ENCODE measurements around the gene UBXN1.

UBXN1 gene

DNA sequence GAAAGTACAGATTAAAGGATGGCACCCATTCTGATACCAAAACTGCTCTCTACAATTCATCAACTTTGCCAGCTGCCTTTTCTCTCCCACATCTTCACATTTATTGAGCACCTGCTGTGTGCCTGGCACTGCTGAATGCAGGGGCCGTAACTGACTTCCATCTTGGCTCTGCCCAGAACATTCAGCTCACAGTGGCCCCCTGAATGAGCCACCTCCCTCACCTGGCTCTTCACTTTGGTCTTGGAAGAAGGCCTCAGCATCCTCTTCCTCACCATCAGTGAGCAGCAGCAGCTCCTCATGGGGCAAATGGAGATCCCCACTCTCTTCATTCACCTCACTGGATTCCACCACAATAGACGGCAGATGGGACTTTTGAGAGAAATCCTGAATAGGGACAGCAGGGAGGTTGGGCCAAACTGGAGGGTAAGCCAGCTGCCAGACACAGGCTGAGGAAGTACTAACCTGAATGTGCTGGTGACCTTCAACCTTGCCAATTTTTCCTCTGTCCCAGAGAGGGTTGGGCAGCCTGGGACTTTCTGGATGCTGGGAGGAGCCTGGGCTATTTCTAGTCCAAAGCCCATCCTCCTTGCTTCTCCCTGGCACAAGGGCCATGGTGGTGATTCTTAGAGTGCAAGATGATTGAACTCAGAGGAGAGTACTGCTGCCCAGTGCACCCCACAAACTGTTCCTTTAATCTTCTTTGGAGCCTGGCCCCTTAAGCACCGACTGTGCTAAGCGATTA, 9.3 kb downstream of the UBXN1 start:
- Histone ChIP-seq H3K4me3 (ENCODE audit: low read length) (no peak overlapping the region), H4K5ac (ENCODE audit: low read length) (no peak overlapping the region), H3K36me3 (ENCODE audit: control insufficient read depth, insufficient read depth, low read length) (no peaks in the 10 kb centered on the region), H2AK5ac (ENCODE audit: low read length) (no peak overlapping the region), H4K8ac (ENCODE audit: low read depth, low read length) (no peak overlapping the region), H3K4me2 (ENCODE audit: low read length) (no peak overlapping the region), H3K4me1 (ENCODE audit: control insufficient read depth, low read depth, low read length) (no peaks in the 10 kb centered on the region), H2BK15ac (replicated peaks; ENCODE audit: low read depth) (no peak overlapping the region), H3K56ac (ENCODE audit: low read length) (peak overlapping the region; percentile 30), H3K9ac (ENCODE audit: low read length) (peak overlapping the region; percentile 19), H3K79me1 (ENCODE audit: low read length) (peaks cover 13% of the 10 kb centered on the region), H3K27ac (ENCODE audit: low read depth, low read length) (no peak overlapping the region), H3K23ac (ENCODE audit: low read length) (no peak overlapping the region), H2BK120ac (ENCODE audit: low read depth, low read length) (no peak overlapping the region), H3K79me2 (ENCODE audit: control insufficient read depth, insufficient read depth, low read length) (peaks cover 28% of the 10 kb centered on the region), H3K18ac (ENCODE audit: low read length) (no peak overlapping the region), H3K4ac (ENCODE audit: low read depth, low read length) (no peak overlapping the region), H2BK5ac (ENCODE audit: low read length) (no peak overlapping the region), H3K27me3 (ENCODE audit: insufficient read depth, low read length, poor library complexity) (no peaks in the 10 kb centered on the region)
- WGBS (ENCODE audit: extremely low coverage, insufficient coverage, low lambda C conversion rate), result no CpG with 5 or more reads among the region's 4 CpGs
- DNase-seq, result peak; percentile 52

DNA sequence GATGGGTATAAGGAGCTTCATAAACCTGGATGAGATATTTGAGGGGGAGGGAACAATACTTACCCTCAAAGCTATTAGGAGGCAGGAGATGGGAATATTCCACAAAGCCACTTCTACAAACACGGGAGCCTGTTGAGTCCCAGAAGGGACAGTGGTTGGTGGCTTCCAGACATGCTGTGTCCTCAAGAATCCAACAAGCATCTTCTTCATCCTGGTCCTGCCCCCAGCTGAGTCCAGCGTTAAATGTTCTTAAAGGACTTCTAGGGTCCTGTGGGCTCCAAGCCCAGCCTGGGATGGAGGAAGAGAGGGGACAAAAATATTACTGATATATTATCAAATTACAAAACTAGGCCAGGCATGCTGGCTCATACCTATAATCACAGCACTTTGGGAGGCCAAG, 11.4 kb downstream of the UBXN1 start:
- H3K56ac ChIP-seq (ENCODE audit: low read length), result no peak overlapping the region
- H3K27me3 ChIP-seq (ENCODE audit: insufficient read depth, low read length, poor library complexity), result no peaks in the 10 kb centered on the region
- no peak overlapping the region for H3K23ac ChIP-seq (ENCODE audit: low read length)
- H2BK120ac ChIP-seq (ENCODE audit: low read depth, low read length), result no peak overlapping the region
- H3K4me3 ChIP-seq (ENCODE audit: low read length), result no peak overlapping the region
- H4K5ac ChIP-seq (ENCODE audit: low read length), result no peak overlapping the region
- H3K79me2 ChIP-seq (ENCODE audit: control insufficient read depth, insufficient read depth, low read length), result peaks cover 33% of the 10 kb centered on the region
- peak overlapping the region; percentile 96 for H3K9ac ChIP-seq (ENCODE audit: low read length)
- DNase-seq, result no peak
- no CpG with 5 or more reads among the region's 2 CpGs for WGBS (ENCODE audit: extremely low coverage, insufficient coverage, low lambda C conversion rate)
- no peak overlapping the region for H3K4ac ChIP-seq (ENCODE audit: low read depth, low read length)
- H3K79me1 ChIP-seq (ENCODE audit: low read length), result peaks cover 13% of the 10 kb centered on the region
- no peak overlapping the region for H3K4me2 ChIP-seq (ENCODE audit: low read length)
- H3K36me3 ChIP-seq (ENCODE audit: control insufficient read depth, insufficient read depth, low read length), result peaks cover 1% of the 10 kb centered on the region
- no peak overlapping the region for H3K27ac ChIP-seq (ENCODE audit: low read depth, low read length)
- no peak overlapping the region for H2BK15ac ChIP-seq (replicated peaks; ENCODE audit: low read depth)
- H2AK5ac ChIP-seq (ENCODE audit: low read length), result no peak overlapping the region
- no peaks in the 10 kb centered on the region for H3K4me1 ChIP-seq (ENCODE audit: control insufficient read depth, low read depth, low read length)
- no peak overlapping the region for H3K18ac ChIP-seq (ENCODE audit: low read length)
- H4K8ac ChIP-seq (ENCODE audit: low read depth, low read length), result no peak overlapping the region
- no peak overlapping the region for H2BK5ac ChIP-seq (ENCODE audit: low read length)

DNA sequence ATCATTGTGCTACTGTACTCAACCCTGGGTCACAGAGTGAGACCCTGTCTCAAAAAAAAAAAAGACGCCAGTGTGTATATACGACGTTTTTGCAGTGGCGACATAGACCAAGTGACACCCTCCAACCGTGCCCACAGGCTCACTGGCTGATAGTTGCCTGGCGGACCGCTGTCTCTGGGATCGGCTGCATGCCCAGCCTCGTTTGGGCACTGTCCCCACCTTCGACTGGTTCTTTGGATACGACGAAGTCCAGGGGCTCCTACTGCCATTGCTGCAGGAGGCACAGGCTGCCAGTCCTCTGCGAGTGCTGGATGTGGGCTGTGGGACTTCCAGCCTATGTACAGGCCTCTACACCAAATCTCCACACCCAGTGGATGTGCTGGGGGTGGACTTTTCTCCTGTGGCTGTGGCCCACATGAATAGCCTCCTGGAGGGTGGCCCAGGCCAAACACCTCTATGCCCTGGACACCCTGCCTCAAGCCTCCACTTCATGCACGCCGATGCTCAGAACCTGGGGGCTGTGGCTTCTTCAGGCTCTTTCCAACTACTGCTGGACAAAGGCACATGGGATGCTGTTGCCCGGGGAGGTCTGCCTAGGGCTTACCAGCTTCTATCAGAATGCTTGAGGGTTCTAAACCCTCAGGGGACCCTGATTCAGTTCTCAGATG, 12.5 kb downstream of the UBXN1 start:
- Histone ChIP-seq H2BK120ac (ENCODE audit: low read depth, low read length) (no peak overlapping the region), H3K79me1 (ENCODE audit: low read length) (peaks cover 15% of the 10 kb centered on the region), H3K56ac (ENCODE audit: low read length) (peak overlapping the region; percentile 96), H3K18ac (ENCODE audit: low read length) (no peak overlapping the region), H4K8ac (ENCODE audit: low read depth, low read length) (no peak overlapping the region), H3K79me2 (ENCODE audit: control insufficient read depth, insufficient read depth, low read length) (peaks cover 33% of the 10 kb centered on the region), H3K27me3 (ENCODE audit: insufficient read depth, low read length, poor library complexity) (no peaks in the 10 kb centered on the region), H2AK5ac (ENCODE audit: low read length) (no peak overlapping the region), H3K4me3 (ENCODE audit: low read length) (peak overlapping the region; percentile 80), H3K27ac (ENCODE audit: low read depth, low read length) (peak overlapping the region; percentile 25), H3K23ac (ENCODE audit: low read length) (peak overlapping the region; percentile 54), H2BK5ac (ENCODE audit: low read length) (peak overlapping the region; percentile 18), H2BK15ac (replicated peaks; ENCODE audit: low read depth) (no peak overlapping the region), H3K9ac (ENCODE audit: low read length) (peak overlapping the region; percentile 96), H3K36me3 (ENCODE audit: control insufficient read depth, insufficient read depth, low read length) (peaks cover 4% of the 10 kb centered on the region), H3K4ac (ENCODE audit: low read depth, low read length) (peak overlapping the region; percentile 38), H4K5ac (ENCODE audit: low read length) (no peak overlapping the region), H3K4me2 (ENCODE audit: low read length) (peak overlapping the region; percentile 69), H3K4me1 (ENCODE audit: control insufficient read depth, low read depth, low read length) (no peaks in the 10 kb centered on the region)
- no peak for DNase-seq
- WGBS (ENCODE audit: extremely low coverage, insufficient coverage, low lambda C conversion rate), result no CpG with 5 or more reads among the region's 16 CpGs

DNA sequence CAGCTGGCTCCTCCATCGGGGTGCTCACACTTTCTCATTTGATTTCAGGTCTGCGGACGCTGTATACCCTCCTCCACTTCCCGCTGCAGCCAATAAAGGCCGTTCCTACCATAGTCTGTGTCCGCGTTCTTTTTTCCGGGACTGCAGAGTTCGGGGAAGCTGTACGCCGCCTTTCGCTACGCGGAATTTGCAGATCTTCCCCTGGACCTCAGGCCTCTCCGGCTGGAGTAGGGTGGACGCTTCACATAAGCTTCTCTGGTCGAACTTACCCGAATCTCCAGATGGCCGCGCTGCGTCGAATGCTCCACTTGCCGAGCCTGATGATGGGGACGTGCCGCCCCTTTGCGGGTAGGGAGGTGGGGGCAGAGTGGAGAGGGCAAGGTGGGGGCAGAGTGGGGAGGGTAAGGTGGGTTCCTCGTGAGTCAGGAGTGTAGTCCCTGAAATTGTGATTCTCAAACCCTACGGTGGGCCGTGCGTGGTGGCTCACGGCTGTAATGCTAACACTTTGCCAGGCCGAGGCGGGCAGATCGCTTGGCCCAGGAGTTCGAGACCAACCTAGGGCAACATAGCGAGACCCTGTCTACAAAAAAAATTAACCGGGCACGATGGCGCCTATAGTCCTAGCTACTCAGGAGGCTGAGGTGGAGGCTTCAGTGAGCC, 13.1 kb downstream of the UBXN1 start:
- H3K79me1 ChIP-seq (ENCODE audit: low read length), result peaks cover 15% of the 10 kb centered on the region
- peak overlapping the region; percentile 54 for H3K23ac ChIP-seq (ENCODE audit: low read length)
- peak overlapping the region; percentile 96 for H3K9ac ChIP-seq (ENCODE audit: low read length)
- peak overlapping the region; percentile 7 for H2BK120ac ChIP-seq (ENCODE audit: low read depth, low read length)
- H3K18ac ChIP-seq (ENCODE audit: low read length), result peak overlapping the region; percentile 94
- H2AK5ac ChIP-seq (ENCODE audit: low read length), result peak overlapping the region; percentile 20
- DNase-seq, result peak; percentile 57
- H3K56ac ChIP-seq (ENCODE audit: low read length), result peak overlapping the region; percentile 96
- H3K27me3 ChIP-seq (ENCODE audit: insufficient read depth, low read length, poor library complexity), result no peaks in the 10 kb centered on the region
- H4K8ac ChIP-seq (ENCODE audit: low read depth, low read length), result peak overlapping the region; percentile 42
- peak overlapping the region; percentile 80 for H3K4me3 ChIP-seq (ENCODE audit: low read length)
- peak overlapping the region; percentile 48 for H2BK5ac ChIP-seq (ENCODE audit: low read length)
- H3K79me2 ChIP-seq (ENCODE audit: control insufficient read depth, insufficient read depth, low read length), result peaks cover 33% of the 10 kb centered on the region
- H4K5ac ChIP-seq (ENCODE audit: low read length), result no peak overlapping the region
- H3K4me2 ChIP-seq (ENCODE audit: low read length), result peak overlapping the region; percentile 69
- no peaks in the 10 kb centered on the region for H3K4me1 ChIP-seq (ENCODE audit: control insufficient read depth, low read depth, low read length)
- no peak overlapping the region for H2BK15ac ChIP-seq (replicated peaks; ENCODE audit: low read depth)
- H3K4ac ChIP-seq (ENCODE audit: low read depth, low read length), result peak overlapping the region; percentile 95
- peaks cover 4% of the 10 kb centered on the region for H3K36me3 ChIP-seq (ENCODE audit: control insufficient read depth, insufficient read depth, low read length)
- peak overlapping the region; percentile 73 for H3K27ac ChIP-seq (ENCODE audit: low read depth, low read length)
- no CpG with 5 or more reads among the region's 39 CpGs for WGBS (ENCODE audit: extremely low coverage, insufficient coverage, low lambda C conversion rate)

DNA sequence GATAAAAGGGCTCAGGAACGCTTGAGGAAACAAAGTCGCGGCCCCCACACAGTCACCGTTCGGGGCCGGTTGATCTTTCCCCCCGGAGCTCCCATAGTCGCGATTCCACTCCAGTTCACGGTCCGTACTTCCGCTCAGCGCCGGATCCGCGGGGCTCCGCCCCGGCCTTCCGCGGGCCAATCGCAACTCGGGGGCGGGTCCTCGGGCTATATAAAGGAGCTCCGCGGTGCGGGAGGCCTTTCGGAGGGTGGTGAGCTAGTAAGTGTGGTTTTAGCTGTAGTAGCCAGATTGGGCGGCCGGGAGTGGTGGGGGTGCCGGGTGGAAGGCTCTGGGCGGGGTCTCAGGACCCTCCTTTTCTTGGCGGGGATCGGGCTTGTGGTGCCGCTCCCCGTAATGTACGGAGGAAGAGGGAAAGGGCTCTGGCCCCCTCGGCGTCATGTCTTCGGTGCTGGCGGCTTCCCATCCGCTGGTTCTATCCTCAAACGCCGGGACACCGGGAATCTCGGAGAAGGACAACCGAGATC, 13.7 kb downstream of the UBXN1 start, which contains the start of the genes C11orf98 and CSKMT:
Gene C11orf98, minus strand, starts transcription at position 136 of the 524 bp plus-strand sequence. Its CDS starts 41 bp downstream, at position 95.
Gene CSKMT, plus strand, starts transcription at position 238 of the 524 bp plus-strand sequence. CDS start 568 bp downstream, outside the sequence.
- WGBS (ENCODE audit: extremely low coverage, insufficient coverage, low lambda C conversion rate), result no CpG with 5 or more reads among the region's 47 CpGs

More for the DNA sequence above, 13.7 kb downstream of the UBXN1 start, which contains the start of the genes C11orf98 and CSKMT:
- Histone ChIP-seq H3K36me3 (ENCODE audit: control insufficient read depth, insufficient read depth, low read length) (peaks cover 4% of the 10 kb centered on the region), H3K4me3 (ENCODE audit: low read length) (peak within 1 kb of the TSS; percentile 98), H2BK15ac (replicated peaks; ENCODE audit: low read depth) (no peak within 1 kb of the TSS), H3K27me3 (ENCODE audit: insufficient read depth, low read length, poor library complexity) (no peaks in the 10 kb centered on the region), H3K4me1 (ENCODE audit: control insufficient read depth, low read depth, low read length) (no peaks in the 10 kb centered on the region), H3K4ac (ENCODE audit: low read depth, low read length) (peak within 1 kb of the TSS; percentile 98), H3K23ac (ENCODE audit: low read length) (peak within 1 kb of the TSS; percentile 94), H4K5ac (ENCODE audit: low read length) (no peak within 1 kb of the TSS), H2BK120ac (ENCODE audit: low read depth, low read length) (peak within 1 kb of the TSS; percentile 55), H3K4me2 (ENCODE audit: low read length) (peak within 1 kb of the TSS; percentile 69), H2BK5ac (ENCODE audit: low read length) (peak within 1 kb of the TSS; percentile 63), H2AK5ac (ENCODE audit: low read length) (peak within 1 kb of the TSS; percentile 20), H3K27ac (ENCODE audit: low read depth, low read length) (peak within 1 kb of the TSS; percentile 99), H3K79me2 (ENCODE audit: control insufficient read depth, insufficient read depth, low read length) (peaks cover 33% of the 10 kb centered on the region), H3K79me1 (ENCODE audit: low read length) (peaks cover 15% of the 10 kb centered on the region), H3K56ac (ENCODE audit: low read length) (peak within 1 kb of the TSS; percentile 98), H4K8ac (ENCODE audit: low read depth, low read length) (peak within 1 kb of the TSS; percentile 42), H3K18ac (ENCODE audit: low read length) (peak within 1 kb of the TSS; percentile 100), H3K9ac (ENCODE audit: low read length) (peak within 1 kb of the TSS; percentile 96)
- DNase-seq, result peak; percentile 96

Data from mesendoderm (in vitro differentiated cells).